Measurements from ENCODE around the gene SERP1.

GRCh38 chr3:150547045-150547741 lies 897 bp upstream of the SERP1 start:
- TF ChIP-seq CTCF (IDR thresholded peaks at IDR 0.05): no peak
- no peak for TF ChIP-seq POLR2A (IDR thresholded peaks at IDR 0.05)
- TF ChIP-seq POLR2AphosphoS5 (IDR thresholded peaks at IDR 0.05): no peak

Data from breast epithelium (tissue), 3 donors.